ENCODE measurements around the gene MYOZ1.

Gene MYOZ1

DNA sequence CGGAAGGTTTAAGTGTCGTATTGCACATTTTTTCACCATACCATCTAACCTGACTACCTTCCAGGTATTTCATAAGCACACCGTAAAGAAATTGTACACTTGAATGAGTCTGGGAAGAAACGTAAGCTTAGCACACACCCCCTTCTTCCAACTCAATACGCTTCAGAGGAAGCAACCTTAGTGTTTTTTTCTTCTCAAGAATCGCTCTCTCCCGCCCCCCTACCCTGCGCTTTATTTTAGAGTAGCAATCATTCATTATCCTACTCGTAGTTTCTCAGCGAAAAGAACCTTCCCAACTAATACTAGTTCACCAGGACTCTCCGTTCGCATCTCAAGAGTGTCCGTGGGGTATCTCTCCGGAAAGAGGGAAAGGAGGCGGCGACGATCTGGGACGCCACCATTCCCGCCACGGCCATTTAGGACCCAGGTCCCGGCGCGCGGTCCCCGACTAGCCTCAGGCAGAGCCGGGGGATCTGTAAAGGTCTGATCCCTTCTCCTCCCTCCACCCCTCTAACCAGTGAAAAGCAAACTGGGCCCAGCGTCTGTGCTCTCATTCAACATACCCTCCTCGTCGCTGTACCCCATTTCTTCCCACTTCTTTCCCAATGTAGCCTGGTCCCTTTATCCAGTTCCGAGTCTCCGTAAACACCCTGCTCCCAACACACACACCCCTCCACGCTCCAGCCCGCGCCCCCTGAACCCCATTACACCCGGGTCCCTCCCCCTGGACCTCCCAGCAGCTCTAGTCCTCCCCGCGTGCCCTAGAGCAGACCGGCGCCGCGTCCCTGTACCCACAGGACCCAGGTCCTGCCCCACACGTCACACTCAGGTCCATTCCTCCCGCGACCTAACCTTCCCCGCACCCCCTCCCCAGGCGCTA, 16.0 kb downstream of the MYOZ1 start:
- TF ChIP-seq POLR2AphosphoS5 (IDR thresholded peaks at IDR 0.05; ENCODE audit: low read depth, low read length) = no peak
- no peak for TF ChIP-seq FOXP2 (optimal IDR thresholded peaks at IDR 0.05; ENCODE audit: borderline replicate concordance, extremely low read depth, extremely low read length, insufficient read depth)
- TF ChIP-seq TAF1 (IDR thresholded peaks at IDR 0.05; ENCODE audit: borderline replicate concordance, insufficient read depth, low read length) = no peak
- TF ChIP-seq, protein P1, sequence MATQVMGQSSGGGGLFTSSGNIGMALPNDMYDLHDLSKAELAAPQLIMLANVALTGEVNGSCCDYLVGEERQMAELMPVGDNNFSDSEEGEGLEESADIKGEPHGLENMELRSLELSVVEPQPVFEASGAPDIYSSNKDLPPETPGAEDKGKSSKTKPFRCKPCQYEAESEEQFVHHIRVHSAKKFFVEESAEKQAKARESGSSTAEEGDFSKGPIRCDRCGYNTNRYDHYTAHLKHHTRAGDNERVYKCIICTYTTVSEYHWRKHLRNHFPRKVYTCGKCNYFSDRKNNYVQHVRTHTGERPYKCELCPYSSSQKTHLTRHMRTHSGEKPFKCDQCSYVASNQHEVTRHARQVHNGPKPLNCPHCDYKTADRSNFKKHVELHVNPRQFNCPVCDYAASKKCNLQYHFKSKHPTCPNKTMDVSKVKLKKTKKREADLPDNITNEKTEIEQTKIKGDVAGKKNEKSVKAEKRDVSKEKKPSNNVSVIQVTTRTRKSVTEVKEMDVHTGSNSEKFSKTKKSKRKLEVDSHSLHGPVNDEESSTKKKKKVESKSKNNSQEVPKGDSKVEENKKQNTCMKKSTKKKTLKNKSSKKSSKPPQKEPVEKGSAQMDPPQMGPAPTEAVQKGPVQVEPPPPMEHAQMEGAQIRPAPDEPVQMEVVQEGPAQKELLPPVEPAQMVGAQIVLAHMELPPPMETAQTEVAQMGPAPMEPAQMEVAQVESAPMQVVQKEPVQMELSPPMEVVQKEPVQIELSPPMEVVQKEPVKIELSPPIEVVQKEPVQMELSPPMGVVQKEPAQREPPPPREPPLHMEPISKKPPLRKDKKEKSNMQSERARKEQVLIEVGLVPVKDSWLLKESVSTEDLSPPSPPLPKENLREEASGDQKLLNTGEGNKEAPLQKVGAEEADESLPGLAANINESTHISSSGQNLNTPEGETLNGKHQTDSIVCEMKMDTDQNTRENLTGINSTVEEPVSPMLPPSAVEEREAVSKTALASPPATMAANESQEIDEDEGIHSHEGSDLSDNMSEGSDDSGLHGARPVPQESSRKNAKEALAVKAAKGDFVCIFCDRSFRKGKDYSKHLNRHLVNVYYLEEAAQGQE (IDR thresholded peaks at IDR 0.05; ENCODE audit: insufficient read depth in 1 of 2, low read depth in 2 of 2, low read length in 2 of 2) = no peak
- TF ChIP-seq SIN3A (IDR thresholded peaks at IDR 0.05; ENCODE audit: borderline replicate concordance, insufficient read depth, low read length) = no peak

DNA sequence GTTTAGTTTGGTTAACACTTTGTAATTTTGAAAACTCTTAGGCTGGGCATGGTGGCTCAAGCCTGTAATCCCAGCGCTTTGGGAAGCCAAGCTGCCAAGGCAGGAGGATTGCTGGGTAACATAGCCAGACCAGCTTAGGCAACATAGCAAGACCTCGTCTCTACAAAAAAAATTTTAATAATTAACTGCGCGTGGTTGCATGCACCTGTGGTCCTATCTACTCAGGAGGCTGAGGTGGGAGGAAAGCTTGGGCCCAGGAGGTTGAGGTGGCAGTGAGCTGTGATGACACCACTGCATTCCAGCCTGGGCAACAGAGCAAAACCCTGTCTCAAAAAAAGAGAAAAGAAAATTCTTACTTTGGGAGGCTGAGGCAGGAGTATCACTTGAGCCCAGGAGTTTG, 18.2 kb downstream of the MYOZ1 start:
- TF ChIP-seq TAF1 (IDR thresholded peaks at IDR 0.05; ENCODE audit: borderline replicate concordance, insufficient read depth, low read length) (no peak), POLR2AphosphoS5 (IDR thresholded peaks at IDR 0.05; ENCODE audit: low read depth, low read length) (no peak), SIN3A (IDR thresholded peaks at IDR 0.05; ENCODE audit: borderline replicate concordance, insufficient read depth, low read length) (no peak), FOXP2 (optimal IDR thresholded peaks at IDR 0.05; ENCODE audit: borderline replicate concordance, extremely low read depth, extremely low read length, insufficient read depth) (no peak)
- TF ChIP-seq, protein P1 (IDR thresholded peaks at IDR 0.05; ENCODE audit: insufficient read depth in 1 of 2, low read depth in 2 of 2, low read length in 2 of 2) = no peak

DNA sequence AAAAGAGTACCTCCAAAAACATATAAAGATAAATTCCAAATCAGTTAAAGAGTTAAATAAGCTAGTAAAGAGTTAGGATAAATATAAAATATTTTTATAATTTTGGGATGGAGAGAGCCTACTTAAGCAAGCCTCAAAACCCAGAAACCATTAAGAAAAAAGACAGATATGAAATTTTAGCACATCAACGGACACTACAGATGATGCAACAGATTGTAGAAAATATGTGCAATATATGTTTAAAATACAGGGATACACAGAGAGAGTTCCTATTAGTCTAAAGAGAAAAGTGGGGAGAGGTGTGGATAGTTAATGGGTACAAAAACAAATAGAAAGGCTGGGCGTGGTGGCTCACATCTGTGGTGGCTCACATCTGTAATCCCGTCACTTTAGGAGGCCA, 26.6 kb downstream of the MYOZ1 start:
- TF ChIP-seq TAF1 (IDR thresholded peaks at IDR 0.05; ENCODE audit: borderline replicate concordance, insufficient read depth, low read length) = no peak
- TF ChIP-seq FOXP2 (optimal IDR thresholded peaks at IDR 0.05; ENCODE audit: borderline replicate concordance, extremely low read depth, extremely low read length, insufficient read depth) = no peak
- no peak for TF ChIP-seq SIN3A (IDR thresholded peaks at IDR 0.05; ENCODE audit: borderline replicate concordance, insufficient read depth, low read length)
- TF ChIP-seq POLR2AphosphoS5 (IDR thresholded peaks at IDR 0.05; ENCODE audit: low read depth, low read length) = no peak
- TF ChIP-seq, protein P1 (IDR thresholded peaks at IDR 0.05; ENCODE audit: insufficient read depth in 1 of 2, low read depth in 2 of 2, low read length in 2 of 2) = no peak

DNA sequence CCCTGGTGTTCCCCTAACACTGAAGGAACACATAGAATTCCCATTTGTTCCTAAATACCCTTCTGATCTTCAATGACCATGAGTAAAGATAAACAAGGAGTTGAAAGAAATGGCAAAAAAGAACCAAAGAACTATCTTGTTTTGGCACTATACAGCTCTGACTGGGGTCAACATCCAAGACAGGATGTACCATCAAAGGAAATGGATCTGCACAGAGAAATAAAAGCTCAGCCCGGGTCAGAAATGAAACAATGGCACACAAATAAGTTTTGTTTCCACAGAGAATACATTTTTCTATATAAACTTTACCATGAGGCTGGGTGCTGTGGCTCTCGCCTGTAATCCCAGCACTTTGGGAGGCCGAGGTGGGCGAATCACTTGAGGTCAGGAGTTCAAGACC, 32.2 kb downstream of the MYOZ1 start:
- TF ChIP-seq FOXP2 (optimal IDR thresholded peaks at IDR 0.05; ENCODE audit: borderline replicate concordance, extremely low read depth, extremely low read length, insufficient read depth) = no peak
- TF ChIP-seq, protein P1 (IDR thresholded peaks at IDR 0.05; ENCODE audit: insufficient read depth in 1 of 2, low read depth in 2 of 2, low read length in 2 of 2) = no peak
- no peak for TF ChIP-seq POLR2AphosphoS5 (IDR thresholded peaks at IDR 0.05; ENCODE audit: low read depth, low read length)
- TF ChIP-seq SIN3A (IDR thresholded peaks at IDR 0.05; ENCODE audit: borderline replicate concordance, insufficient read depth, low read length) = no peak
- no peak for TF ChIP-seq TAF1 (IDR thresholded peaks at IDR 0.05; ENCODE audit: borderline replicate concordance, insufficient read depth, low read length)
